Measurements from ENCODE around the gene TOR2A. TPM values are rescaled to one million over a fixed set of nuclear protein-coding genes. Genes with fewer than 3 reads are reported as not detected.
A peak's percentile ranks its signal among the peaks of the same experiment; 100 is the strongest.

The TOR2A gene
- total and polyA plus RNA-seq, 7 experiments from 2014 or later, result 9.5 to 22.3 (median 16.6) TPM

- Histone ChIP-seq H3K36me3 (ENCODE audit: control insufficient read depth in 2 of 3, insufficient read depth in 3 of 3, low read length in 3 of 3) (peaks cover 0 to 57% (median 6%) of the 10 kb centered on the region in 3 experiments), H3K27ac (ENCODE audit: low read depth, low read length) (no peak overlapping the region), H3K4me1 (ENCODE audit: control insufficient read depth in 2 of 2, insufficient read depth in 2 of 2, low read length in 2 of 2) (peaks cover 14 to 15% of the 10 kb centered on the region in 2 donors), H3K27me3 (ENCODE audit: control insufficient read depth in 2 of 2, insufficient read depth in 2 of 2, low read length in 2 of 2) (no peaks in the 10 kb centered on the region), H3K9me3 (ENCODE audit: control insufficient read depth in 2 of 3, low read length in 3 of 3) (no peaks in the 10 kb centered on the region), H3K4me3 (ENCODE audit: low read length) (no peak overlapping the region)
- Mint-ChIP-seq H3K4me3 (no peak overlapping the region), H3K27me3 (no peaks in the 10 kb centered on the region), H3K4me1 (peaks cover 0 to 20% (median 15%) of the 10 kb centered on the region in 7 donors), H3K9me3 (peaks cover 0 to 4% (median 0%) of the 10 kb centered on the region in 11 donors), H3K27ac (peak overlapping the region in 2 of 9 donors; percentile 55 to 89), H3K36me3 (peaks cover 0 to 26% (median 7%) of the 10 kb centered on the region in 5 donors)
- CTCF ChIA-PET, result interaction anchor here (1.8 kb wide), 1 partner anchor 131 kb away, joined by 5 read pairs; no protein-coding TSS in a partner anchor
- no peak for ATAC-seq
- DNase-seq, result no peak
- intact Hi-C loops (cut with micrococcal nuclease), result loop anchor here (10.0 kb wide), 2 partner anchors 326 to 794 kb away; partner anchors contain the start of genes NAIF1 (in 1 of the 2) and SLC25A25 (in 1 of the 2)
- POLR2A ChIA-PET, result interaction anchor here (0.6 kb wide), 1 partner anchor 44 kb away, joined by 3 read pairs; no protein-coding TSS in a partner anchor
Observed at GRCh38 chr9:127738666-127739065, 3.6 kb upstream of the TOR2A start.

GRCh38 chr9:127735530-127736185 is 564 bp upstream of the TOR2A start:
- peak overlapping the region; percentile 89 to 98 (median 93) for H3K27ac Mint-ChIP-seq
- peaks cover 0 to 4% (median 0%) of the 10 kb centered on the region in 11 donors for H3K9me3 Mint-ChIP-seq
- H3K27me3 ChIP-seq (ENCODE audit: control insufficient read depth in 2 of 2, insufficient read depth in 2 of 2, low read length in 2 of 2), result no peaks in the 10 kb centered on the region
- intact Hi-C loops (cut with micrococcal nuclease), result loop anchor here (1.0 to 10.0 kb wide), 17 partner anchors 20 to 791 kb away; partner anchors contain the start of genes FPGS (in 2 of the 2), NAIF1 (in 2 of the 2), PTRH1 (in 2 of the 2) and SLC25A25 (in 1 of the 2)
- no peak for ATAC-seq
- ChIA-PET CTCF (interaction anchor here (0.6 to 2.9 kb wide), 25 partner anchors 9 to 215 kb away, joined by 3 to 32 read pairs (median 6); partner anchors contain the start of genes CDK9, PTRH1 and SH2D3C), POLR2A (interaction anchor here (0.9 to 2.0 kb wide), 12 partner anchors 9 to 286 kb away, joined by 3 to 23 read pairs (median 5); partner anchors contain the start of genes CDK9, PTRH1, SH2D3C and TTC16)
- peaks cover 14 to 15% of the 10 kb centered on the region in 2 donors for H3K4me1 ChIP-seq (ENCODE audit: control insufficient read depth in 2 of 2, insufficient read depth in 2 of 2, low read length in 2 of 2)
- H3K9me3 ChIP-seq (ENCODE audit: control insufficient read depth in 2 of 3, low read length in 3 of 3), result no peaks in the 10 kb centered on the region
- peaks cover 0 to 19% (median 6%) of the 10 kb centered on the region in 5 donors for H3K36me3 Mint-ChIP-seq
- H3K4me3 Mint-ChIP-seq, result peak overlapping the region; percentile 82 to 97 (median 88)
- H3K27me3 Mint-ChIP-seq, result no peaks in the 10 kb centered on the region
- DNase-seq, result no peak
- peaks cover 0 to 21% (median 18%) of the 10 kb centered on the region in 7 donors for H3K4me1 Mint-ChIP-seq
- peaks cover 0 to 49% (median 6%) of the 10 kb centered on the region in 3 experiments for H3K36me3 ChIP-seq (ENCODE audit: control insufficient read depth in 2 of 3, insufficient read depth in 3 of 3, low read length in 3 of 3)
- H3K4me3 ChIP-seq (ENCODE audit: low read length), result no peak overlapping the region
- H3K27ac ChIP-seq (ENCODE audit: low read depth, low read length), result peak overlapping the region; percentile 79

GRCh38 chr9:127734247-127734746 is 797 bp downstream of the TOR2A start:
- Mint-ChIP-seq H3K27me3 (no peaks in the 10 kb centered on the region), H3K36me3 (peaks cover 0 to 17% (median 6%) of the 10 kb centered on the region in 5 donors), H3K4me1 (peaks cover 0 to 21% (median 18%) of the 10 kb centered on the region in 7 donors), H3K4me3 (peak overlapping the region; percentile 78 to 91 (median 86)), H3K9me3 (peaks cover 0 to 4% (median 0%) of the 10 kb centered on the region in 11 donors), H3K27ac (peak overlapping the region in 8 of 9 donors; percentile 81 to 97 (median 88))
- Histone ChIP-seq H3K4me1 (ENCODE audit: control insufficient read depth in 2 of 2, insufficient read depth in 2 of 2, low read length in 2 of 2) (peaks cover 14 to 15% of the 10 kb centered on the region in 2 donors), H3K36me3 (ENCODE audit: control insufficient read depth in 2 of 3, insufficient read depth in 3 of 3, low read length in 3 of 3) (peaks cover 0 to 35% (median 0%) of the 10 kb centered on the region in 3 experiments), H3K9me3 (ENCODE audit: control insufficient read depth in 2 of 3, low read length in 3 of 3) (no peaks in the 10 kb centered on the region), H3K4me3 (ENCODE audit: low read length) (peak overlapping the region; percentile 73), H3K27me3 (ENCODE audit: control insufficient read depth in 2 of 2, insufficient read depth in 2 of 2, low read length in 2 of 2) (no peaks in the 10 kb centered on the region), H3K27ac (ENCODE audit: low read depth, low read length) (peak overlapping the region; percentile 88)
- DNase-seq, result no peak
- no peak for ATAC-seq
- intact Hi-C loops (cut with micrococcal nuclease), result loop anchor here (1.0 to 10.0 kb wide), 6 partner anchors 144 to 794 kb away; partner anchors contain the start of genes LRSAM1 (in 1 of the 2), NAIF1 (in 1 of the 2), RPL12 (in 1 of the 2) and SLC25A25 (in 1 of the 2)
- POLR2A ChIA-PET, result interaction anchor here (0.7 to 2.0 kb wide), 14 partner anchors 11 to 284 kb away, joined by 3 to 23 read pairs (median 4); partner anchors contain the start of genes CDK9, PTRH1, ST6GALNAC4 and TTC16
- CTCF ChIA-PET, result interaction anchor here (0.7 to 2.9 kb wide), 35 partner anchors 11 to 764 kb away, joined by 3 to 32 read pairs (median 5); partner anchors contain the start of genes CDK9, FPGS, PTRH1 and SH2D3C

- Mint-ChIP-seq H3K27me3 (no peaks in the 10 kb centered on the region), H3K4me3 (peak overlapping the region in 8 of 10 donors; percentile 44 to 91 (median 77)), H3K36me3 (peaks cover 0 to 13% (median 6%) of the 10 kb centered on the region in 5 donors), H3K9me3 (peaks cover 0 to 4% (median 0%) of the 10 kb centered on the region in 11 donors), H3K4me1 (peaks cover 0 to 21% (median 18%) of the 10 kb centered on the region in 7 donors), H3K27ac (peak overlapping the region in 7 of 9 donors; percentile 28 to 91 (median 62))
- Histone ChIP-seq H3K4me3 (ENCODE audit: low read length) (no peak overlapping the region), H3K4me1 (ENCODE audit: control insufficient read depth in 2 of 2, insufficient read depth in 2 of 2, low read length in 2 of 2) (peaks cover 14 to 15% of the 10 kb centered on the region in 2 donors), H3K36me3 (ENCODE audit: control insufficient read depth in 2 of 3, insufficient read depth in 3 of 3, low read length in 3 of 3) (peaks cover 0 to 29% (median 0%) of the 10 kb centered on the region in 3 experiments), H3K27me3 (ENCODE audit: control insufficient read depth in 2 of 2, insufficient read depth in 2 of 2, low read length in 2 of 2) (no peaks in the 10 kb centered on the region), H3K9me3 (ENCODE audit: control insufficient read depth in 2 of 3, low read length in 3 of 3) (no peaks in the 10 kb centered on the region), H3K27ac (ENCODE audit: low read depth, low read length) (peak overlapping the region; percentile 88)
- ChIA-PET POLR2A (interaction anchor here (0.7 kb wide), 1 partner anchor 49 kb away, joined by 3 read pairs; no protein-coding TSS in a partner anchor), CTCF (interaction anchor here (0.5 to 2.9 kb wide), 14 partner anchors 11 to 229 kb away, joined by 3 to 32 read pairs (median 4); no protein-coding TSS in a partner anchor)
- DNase-seq (no peak), ATAC-seq (no peak)
- intact Hi-C loops (cut with micrococcal nuclease), result loop anchor here (1.0 to 10.0 kb wide), 6 partner anchors 143 to 793 kb away; partner anchors contain the start of genes LRSAM1 (in 1 of the 2), NAIF1 (in 1 of the 2), RPL12 (in 1 of the 2) and SLC25A25 (in 1 of the 2)
Observed at GRCh38 chr9:127733614-127734013, 1.5 kb downstream of the TOR2A start.

- no peak overlapping the region for H3K4me3 ChIP-seq (ENCODE audit: low read length)
- intact Hi-C loops (cut with micrococcal nuclease), result loop anchor here (10.0 kb wide), 2 partner anchors 332 to 788 kb away; partner anchors contain the start of genes NAIF1 (in 1 of the 2) and SLC25A25 (in 1 of the 2)
- ChIA-PET POLR2A (interaction anchor here (0.6 to 1.0 kb wide), 2 partner anchors 53 to 193 kb away, joined by 3 to 4 read pairs; partner anchors contain the start of gene CDK9), CTCF (interaction anchor here (1.1 to 1.5 kb wide), 2 partner anchors 137 to 142 kb away, joined by 3 to 5 read pairs; no protein-coding TSS in a partner anchor)
- Mint-ChIP-seq H3K27ac (no peak overlapping the region), H3K36me3 (peaks cover 0 to 5% (median 0%) of the 10 kb centered on the region in 5 donors), H3K27me3 (no peaks in the 10 kb centered on the region), H3K4me1 (peaks cover 0 to 19% (median 17%) of the 10 kb centered on the region in 7 donors), H3K9me3 (peaks cover 0 to 4% (median 0%) of the 10 kb centered on the region in 11 donors), H3K4me3 (no peak overlapping the region)
- no peak for ATAC-seq
- H3K4me1 ChIP-seq (ENCODE audit: control insufficient read depth in 2 of 2, insufficient read depth in 2 of 2, low read length in 2 of 2), result peaks cover 14 to 15% of the 10 kb centered on the region in 2 donors
- H3K9me3 ChIP-seq (ENCODE audit: control insufficient read depth in 2 of 3, low read length in 3 of 3), result no peaks in the 10 kb centered on the region
- no peak for DNase-seq
- H3K27ac ChIP-seq (ENCODE audit: low read depth, low read length), result no peak overlapping the region
- peaks cover 0 to 20% (median 0%) of the 10 kb centered on the region in 3 experiments for H3K36me3 ChIP-seq (ENCODE audit: control insufficient read depth in 2 of 3, insufficient read depth in 3 of 3, low read length in 3 of 3)
- no peaks in the 10 kb centered on the region for H3K27me3 ChIP-seq (ENCODE audit: control insufficient read depth in 2 of 2, insufficient read depth in 2 of 2, low read length in 2 of 2)
Observed at GRCh38 chr9:127732444-127732843, 2.6 kb downstream of the TOR2A start.
